Hippocampal formation (tissue), 2 donors: Measurements from ENCODE around the gene LIN9.
"Not testable (repeated sequence)": the region's sequence is repeated elsewhere in the genome, so short reads cannot be mapped to it uniquely, and the experiment has no call there.

Experiments
- DNase-seq, 2 donors: peaks; one replicate each; lab custom pipeline; 2025; lab: John Stamatoyannopoulos, UW

The LIN9 gene

DNA sequence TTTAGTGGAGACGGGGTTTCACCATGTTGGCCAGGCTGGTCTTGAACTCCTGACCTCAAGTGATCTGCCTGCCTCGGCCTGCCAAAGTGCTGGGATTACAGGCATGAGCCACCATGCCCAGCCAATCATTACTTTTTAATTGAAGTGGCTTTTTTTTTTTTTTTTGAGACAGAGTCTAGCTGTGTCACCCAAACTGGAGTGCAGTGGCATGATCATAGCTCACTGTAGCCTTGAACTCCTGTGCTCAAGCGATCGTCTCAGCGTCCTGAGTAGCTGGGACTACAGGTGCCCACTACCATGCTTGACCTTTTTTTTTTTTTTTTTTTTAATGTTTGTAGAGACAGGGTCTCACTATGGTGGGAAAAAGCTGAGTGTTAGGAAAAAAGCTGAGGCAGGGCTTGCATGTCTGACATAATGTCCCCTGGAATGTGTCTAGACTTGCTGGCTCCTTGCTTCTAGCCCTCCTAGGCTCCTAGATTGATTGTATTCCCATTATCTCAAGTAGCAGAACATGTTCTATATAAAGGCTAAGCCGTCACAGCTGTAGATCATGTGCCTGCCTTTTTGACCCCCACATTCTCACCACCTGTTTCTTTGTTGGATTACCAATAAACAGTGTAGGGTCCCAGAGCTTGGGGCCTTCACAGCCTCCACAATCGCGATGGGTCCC, 36.6 kb downstream of the LIN9 start:
- not testable (repeated sequence) for DNase-seq

- no peak for DNase-seq
These were observed 40.4 kb downstream of the LIN9 start for GRCh38 chr1:226268421-226269124.

GRCh38 chr1:226261818-226262217, 47.1 kb downstream of the LIN9 start:
- no peak for DNase-seq

GRCh38 chr1:226255380-226255779, 53.6 kb downstream of the LIN9 start:
- DNase-seq = no peak

DNA sequence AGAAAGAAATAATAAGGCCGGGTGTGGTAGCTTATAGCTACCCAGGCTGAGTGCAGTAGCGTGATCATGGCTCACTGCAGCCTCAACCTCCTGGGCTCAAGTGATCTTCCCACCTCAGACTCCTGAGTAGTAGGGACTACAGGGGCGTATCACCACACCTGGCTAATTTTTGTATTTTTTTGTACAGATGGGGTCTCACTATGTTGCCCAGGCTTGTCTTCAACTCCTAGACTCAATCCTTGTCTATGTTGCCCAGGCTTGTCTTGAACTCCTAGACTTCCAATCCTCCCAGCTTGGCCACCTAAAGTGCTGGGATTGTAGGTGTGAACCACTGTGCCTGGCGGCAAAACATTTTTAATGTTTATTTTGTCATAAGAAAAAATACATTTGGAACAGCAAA, 55.0 kb downstream of the LIN9 start:
- DNase-seq = no peak

GRCh38 chr1:226252841-226253240, 56.1 kb downstream of the LIN9 start:
- not testable (repeated sequence) for DNase-seq

GRCh38 chr1:226250511-226250910, 58.5 kb downstream of the LIN9 start:
- DNase-seq = no peak

DNA sequence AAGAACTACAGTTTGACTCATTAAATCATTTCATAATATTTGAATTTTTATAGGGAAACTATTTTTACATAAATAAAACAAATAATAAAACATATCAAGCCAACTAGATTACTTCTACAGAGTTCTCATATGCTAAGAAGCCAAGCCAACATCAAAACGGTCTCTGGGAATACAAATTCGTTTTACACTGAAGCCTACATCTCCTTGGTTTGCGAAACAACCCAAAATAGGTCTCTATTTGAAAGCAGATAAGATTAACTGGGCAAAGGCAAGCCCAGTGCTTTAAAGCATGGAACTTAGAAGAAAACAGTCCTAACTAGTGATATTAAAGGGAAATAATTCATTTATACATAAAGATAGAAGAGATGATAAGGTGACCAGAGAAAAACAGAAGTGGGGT, 60.2 kb downstream of the LIN9 start:
- DNase-seq = no peak

GRCh38 chr1:226248091-226248490, 60.9 kb downstream of the LIN9 start:
- DNase-seq = no peak

DNA sequence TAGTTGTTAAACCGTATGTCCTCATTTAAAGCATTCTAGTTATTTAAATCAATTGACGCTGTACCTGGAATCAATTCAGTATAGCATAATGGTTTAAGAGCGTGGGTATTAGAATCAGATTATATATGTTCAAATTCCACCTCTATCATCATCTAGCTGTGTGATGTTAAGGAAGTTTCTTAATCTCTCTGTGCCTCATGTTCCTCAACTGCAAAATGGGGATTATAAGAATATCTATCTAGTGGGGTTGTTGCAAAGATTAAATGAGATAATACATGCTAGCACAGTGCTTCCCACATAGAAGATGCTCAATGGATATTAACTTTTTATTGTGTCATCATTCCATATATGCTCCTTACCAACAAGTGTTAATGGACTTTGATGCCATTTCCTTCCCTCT, 69.5 kb downstream of the LIN9 start:
- DNase-seq = no peak

GRCh38 chr1:226236826-226237225, 72.1 kb downstream of the LIN9 start:
- no peak for DNase-seq

- no peak for DNase-seq
These were observed 75.2 kb downstream of the LIN9 start for GRCh38 chr1:226233806-226234205.

DNA sequence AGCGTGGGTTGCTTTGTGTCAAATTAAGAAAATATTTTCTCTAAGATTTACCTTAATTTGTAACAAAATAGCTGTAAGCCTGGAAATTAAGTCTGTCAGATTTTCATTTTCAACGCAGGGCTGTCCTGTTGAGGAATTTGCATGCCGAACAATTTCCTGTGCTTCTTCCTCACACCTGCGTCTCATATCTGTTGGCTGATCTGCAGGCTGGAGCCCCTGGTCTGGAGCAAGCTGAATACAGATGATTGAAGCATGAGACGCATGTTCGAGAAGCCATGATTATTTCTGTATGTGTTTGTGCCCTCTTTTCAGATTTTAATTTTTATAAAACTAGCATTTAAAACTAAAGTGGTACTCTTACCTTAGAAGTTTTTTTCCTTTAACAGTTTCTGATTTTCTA, 75.7 kb downstream of the LIN9 start:
- no peak for DNase-seq

DNA sequence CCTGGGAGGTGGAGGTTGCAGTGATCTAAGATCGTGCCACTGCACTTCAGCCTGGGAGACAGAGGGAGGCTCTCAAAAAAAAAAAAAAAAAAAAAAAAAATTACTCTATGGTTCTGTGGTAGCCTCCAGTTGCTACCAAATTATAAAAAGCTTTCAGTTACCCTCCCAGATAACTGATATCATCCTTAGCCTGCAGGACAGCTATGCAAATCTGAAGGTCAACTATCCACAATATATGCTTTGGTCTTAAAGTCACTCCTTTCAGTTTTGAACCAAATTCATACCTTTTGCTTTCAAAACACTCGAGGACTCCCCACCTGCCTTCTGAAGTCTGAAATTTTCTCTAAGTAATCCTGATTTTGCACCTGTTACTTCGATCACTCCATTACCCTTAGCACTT, 82.4 kb downstream of the LIN9 start:
- DNase-seq = no peak

DNA sequence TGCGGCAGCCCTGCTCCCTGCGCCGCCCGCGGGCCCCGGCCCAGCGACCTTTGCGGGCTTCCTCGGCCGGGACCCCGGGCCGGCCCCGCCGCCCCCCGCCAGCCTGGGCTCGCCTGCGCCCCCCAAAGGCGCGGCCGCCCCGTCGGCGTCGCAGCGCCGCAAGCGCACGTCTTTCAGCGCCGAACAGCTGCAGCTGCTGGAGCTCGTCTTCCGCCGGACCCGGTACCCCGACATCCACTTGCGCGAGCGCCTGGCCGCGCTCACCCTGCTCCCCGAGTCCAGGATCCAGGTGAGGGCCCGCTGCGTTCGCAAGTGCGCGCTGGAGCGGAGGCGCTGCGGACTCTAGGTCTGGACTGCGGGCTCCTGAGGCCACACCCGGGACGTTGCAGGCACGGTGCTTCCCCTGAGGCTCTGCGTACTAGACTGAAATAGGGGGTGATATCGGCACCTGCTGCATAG, 85.1 kb downstream of the LIN9 start:
- no peak for DNase-seq

GRCh38 chr1:226223157-226223785, 85.7 kb downstream of the LIN9 start, which contains the start of gene MIXL1:
Gene MIXL1, plus strand, starts transcription at chr1:226223664. Its CDS starts 18 bp downstream, at chr1:226223682.
- DNase-seq = no peak

- no peak for DNase-seq
These were observed 86.3 kb downstream of the LIN9 start for GRCh38 chr1:226222686-226223085.

DNA sequence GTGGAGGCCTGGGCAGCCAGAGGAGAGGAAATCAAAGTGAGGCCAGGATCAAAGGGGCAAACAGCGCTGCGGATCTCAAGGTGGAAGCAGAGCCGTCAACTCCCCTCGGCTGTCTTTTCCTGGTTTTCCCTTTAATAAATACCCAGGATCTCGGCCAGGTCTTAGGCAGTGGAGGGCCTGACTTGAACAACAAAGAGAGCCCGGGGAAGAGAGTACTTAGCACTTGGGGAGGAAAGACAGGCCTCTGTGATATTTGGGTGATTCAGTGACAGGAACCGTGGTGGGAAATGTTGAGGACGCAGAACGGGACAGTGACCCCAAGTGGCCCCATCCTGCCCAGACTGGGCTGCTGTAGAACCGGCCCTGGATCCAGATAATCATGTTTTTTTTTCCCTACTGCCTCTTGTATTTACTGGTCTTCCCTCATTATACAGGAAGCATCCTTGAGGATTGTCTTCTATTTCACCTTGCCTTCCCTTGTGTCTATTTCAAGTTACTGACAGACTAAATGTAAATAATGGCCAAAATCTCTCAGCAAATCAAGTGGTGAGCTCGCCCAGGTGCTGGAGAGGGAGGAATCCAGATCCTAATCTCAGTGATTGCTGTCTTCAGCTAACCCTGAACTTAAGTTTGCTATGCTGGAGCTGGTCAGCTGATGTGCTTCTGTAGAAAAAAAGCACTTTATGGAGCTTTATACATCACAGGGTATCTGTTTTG, 88.3 kb downstream of the LIN9 start:
- no peak for DNase-seq

- no peak for DNase-seq
These were observed 91.7 kb downstream of the LIN9 start for GRCh38 chr1:226217273-226217672.

GRCh38 chr1:226216056-226216455, 92.9 kb downstream of the LIN9 start:
- DNase-seq = no peak

DNA sequence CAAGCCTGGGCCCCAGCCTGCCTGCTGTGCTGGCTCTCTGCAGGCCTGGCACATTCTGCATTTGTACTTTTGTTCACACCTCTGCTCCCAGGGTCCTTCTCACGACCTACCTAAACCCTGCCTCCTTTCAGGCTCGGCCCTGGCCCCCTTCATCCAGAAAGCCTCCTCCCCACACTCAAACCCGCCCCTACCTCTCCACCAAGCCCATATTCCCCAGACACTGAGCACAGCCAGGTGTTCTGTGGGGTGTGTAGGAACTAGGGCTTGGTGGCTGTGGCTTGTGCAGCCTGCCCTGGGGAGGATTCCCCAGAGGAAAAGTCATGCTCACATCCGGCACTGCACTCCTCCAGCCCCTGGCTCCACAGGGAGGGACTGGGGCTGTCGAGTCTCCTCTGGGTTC, 93.7 kb downstream of the LIN9 start:
- no peak for DNase-seq

GRCh38 chr1:226212545-226212944, 96.4 kb downstream of the LIN9 start:
- DNase-seq = no peak
